H1 (cell line): ENCODE data around the gene ABCC6. TPM values are rescaled to one million over a fixed set of nuclear protein-coding genes. Genes with fewer than 3 reads are reported as not detected.

Experiments
- CTCF ChIA-PET: fragments of 300-600 bp; sonication (Branson Sonifier 250); formaldehyde crosslinking; loops from one replicate; lab custom pipeline; 2021; ENCODE audit not compliant: partially characterized antibody; lab: Charles Lee
- POLR2A ChIA-PET: fragments of 300-600 bp; sonication (Branson Sonifier 250); formaldehyde crosslinking; loops from one replicate; lab custom pipeline; 2021; ENCODE audit warnings: inconsistent platforms; ENCODE audit not compliant: partially characterized antibody; lab: Charles Lee
- DNase-seq, 2 experiments: peaks; one replicate each; pipeline versions ENCODE4 v3.0.0 to v3.0.0-alpha.2; 2010 to 2022; ENCODE audit warnings: low spot score in 2 of 2, low read depth in 1 of 2, mixed read lengths in 1 of 2
- FAIRE-seq: peaks from 2 replicates; lab custom pipeline; 2011; peaks lifted over from hg19 to GRCh38; lab: Jason Lieb, UNC
- H2AFZ ChIP-seq: 2 replicates; pipeline ENCODE4 v1.8.1; 2012; ENCODE audit warnings: low read length, inconsistent platforms
- H2AK5ac ChIP-seq: 2 replicates; pipeline ENCODE4 v1.6.1; 2013; ENCODE audit warnings: low read depth, low read length
- H2BK120ac ChIP-seq: replicated peaks from 2 replicates; pipeline ENCODE3; 2013; ENCODE audit warnings: low read depth, low read length, inconsistent platforms
- H2BK12ac ChIP-seq: 2 replicates; pipeline ENCODE4 v1.6.1; 2013; ENCODE audit warnings: low read depth, low read length
- H2BK15ac ChIP-seq: 2 replicates; pipeline ENCODE4 v1.6.1; 2013; ENCODE audit warnings: low read length
- H2BK20ac ChIP-seq: 2 replicates; pipeline ENCODE4 v1.6.1; 2013; ENCODE audit warnings: low read length
- H2BK5ac ChIP-seq: 2 replicates; pipeline ENCODE4 v1.6.1; 2013; ENCODE audit warnings: low read depth, low read length
- H3K14ac ChIP-seq: 2 replicates; pipeline ENCODE4 v1.6.1; 2013; ENCODE audit warnings: inconsistent platforms; ENCODE audit not compliant: insufficient read length
- H3K18ac ChIP-seq: 2 replicates; pipeline ENCODE4 v1.6.1; 2013; ENCODE audit warnings: low read length; ENCODE audit errors: extremely low read depth
- H3K23ac ChIP-seq: 2 replicates; pipeline ENCODE4 v1.6.1; 2013; ENCODE audit warnings: inconsistent platforms; ENCODE audit not compliant: insufficient read length
- H3K23me2 ChIP-seq: 2 replicates; pipeline ENCODE4 v1.6.1; 2013; ENCODE audit warnings: low read depth, low read length
- H3K27ac ChIP-seq: 2 replicates; pipeline ENCODE4 v1.6.1; 2011; ENCODE audit warnings: low read depth, low read length, inconsistent platforms
- H3K27me3 ChIP-seq, 4 experiments: replicated peaks in 1 of 4; 1 replicate in 1 of 4; 2 replicates in 3 of 4; pipeline versions ENCODE4 v1.6.1 to v1.8.1; 2011 to 2013; ENCODE audit warnings: low read length in 3 of 4, mild to moderate bottlenecking in 3 of 4, inconsistent platforms in 2 of 4, mixed read lengths in 2 of 4, moderate library complexity in 1 of 4; ENCODE audit not compliant: control insufficient read depth in 3 of 4, insufficient read depth in 3 of 4; ENCODE audit errors: extremely low read depth in 1 of 4
- H3K36me3 ChIP-seq, 4 experiments: 2 replicates each; pipeline versions ENCODE4 v1.6.1 to v1.8.1; 2011 to 2013; ENCODE audit warnings: mild to moderate bottlenecking in 4 of 4, low read length in 3 of 4, moderate library complexity in 2 of 4, control low read depth in 1 of 4, inconsistent platforms in 1 of 4; ENCODE audit not compliant: insufficient read depth in 4 of 4, control insufficient read depth in 2 of 4
- H3K4ac ChIP-seq: replicated peaks from 2 replicates; pipeline ENCODE3; 2013; ENCODE audit warnings: low read length, low read depth, mixed read lengths, inconsistent platforms; ENCODE audit not compliant: insufficient read length
- H3K4me1 ChIP-seq, 4 experiments: replicated peaks in 1 of 4; 1 replicate in 1 of 4; 2 replicates in 3 of 4; pipeline versions ENCODE4 v1.6.1 to v1.8.1; 2011 to 2013; ENCODE audit warnings: low read length in 3 of 4, inconsistent platforms in 2 of 4, mixed read lengths in 1 of 4; ENCODE audit not compliant: insufficient read depth in 4 of 4, control insufficient read depth in 3 of 4
- H3K4me2 ChIP-seq, 2 experiments: 2 replicates each; pipeline versions ENCODE4 v1.6.1 to v1.8.1; 2011 to 2013; ENCODE audit warnings: low read depth in 2 of 2, low read length in 2 of 2, control low read depth in 1 of 2, inconsistent platforms in 1 of 2, mild to moderate bottlenecking in 1 of 2; ENCODE audit not compliant: insufficient read depth in 1 of 2
- H3K4me3 ChIP-seq, 4 experiments: fragments of 200-600, 300-600 bp in 1 of 4; sonication (generic), shearing (Covaris generic), sonication (Bioruptor Twin) in 1 of 4; 2 replicates each; pipeline versions ENCODE4 v1.5.1 to v1.8.1; 2011 to 2016; ENCODE audit warnings: low read length in 4 of 4, low read depth in 3 of 4, control low read depth in 2 of 4, inconsistent platforms in 2 of 4, mild to moderate bottlenecking in 2 of 4, mixed read lengths in 1 of 4, moderate library complexity in 1 of 4; ENCODE audit not compliant: insufficient read depth in 2 of 4; ENCODE audit errors: extremely low read depth in 1 of 4
- H3K56ac ChIP-seq: replicated peaks from 2 replicates; pipeline ENCODE3; 2013; ENCODE audit warnings: low read depth, mild to moderate bottlenecking, mixed read lengths, low read length, inconsistent platforms; ENCODE audit not compliant: insufficient read length
- H3K79me1 ChIP-seq: 2 replicates; pipeline ENCODE4 v1.6.1; 2013; ENCODE audit warnings: low read depth, low read length, control low read depth
- H3K79me2 ChIP-seq, 2 experiments: 2 replicates each; pipeline versions ENCODE4 v1.6.1 to v1.8.1; 2012 to 2013; ENCODE audit warnings: low read length in 2 of 2, mild to moderate bottlenecking in 2 of 2, inconsistent platforms in 1 of 2; ENCODE audit not compliant: insufficient read depth in 2 of 2, control insufficient read depth in 1 of 2
- H3K9ac ChIP-seq, 4 experiments: replicated peaks in 1 of 4; 1 replicate in 1 of 4; 2 replicates in 3 of 4; pipeline versions ENCODE4 v1.6.1 to v1.8.1; 2011 to 2013; ENCODE audit warnings: low read depth in 3 of 4, low read length in 3 of 4, control low read depth in 2 of 4, mild to moderate bottlenecking in 2 of 4, moderate library complexity in 2 of 4, inconsistent platforms in 1 of 4; ENCODE audit errors: extremely low read depth in 1 of 4
- H3K9me3 ChIP-seq, 2 experiments: 2 replicates each; pipeline versions ENCODE4 v1.6.1 to v1.8.1; 2012 to 2013; ENCODE audit warnings: mild to moderate bottlenecking in 2 of 2, moderate library complexity in 2 of 2, control low read depth in 1 of 2, inconsistent platforms in 1 of 2, low read depth in 1 of 2, low read length in 1 of 2, mixed read lengths in 1 of 2; ENCODE audit not compliant: insufficient read depth in 2 of 2
- H4K20me1 ChIP-seq, 2 experiments: replicated peaks in 1 of 2; 2 replicates each; pipeline versions ENCODE3 to v1.8.1; 2011 to 2013; ENCODE audit warnings: inconsistent platforms in 2 of 2, low read length in 2 of 2, mild to moderate bottlenecking in 1 of 2; ENCODE audit not compliant: insufficient read depth in 2 of 2, control insufficient read depth in 1 of 2
- H4K5ac ChIP-seq: 2 replicates; pipeline ENCODE4 v1.6.1; 2013; ENCODE audit warnings: low read length, low read depth, mixed read lengths, inconsistent platforms; ENCODE audit not compliant: insufficient read length
- H4K8ac ChIP-seq: 2 replicates; pipeline ENCODE4 v1.8.0; 2013; ENCODE audit warnings: mild to moderate bottlenecking, moderate library complexity, low read length, inconsistent platforms; ENCODE audit not compliant: insufficient read depth; ENCODE audit errors: extremely low read depth
- H4K91ac ChIP-seq: replicated peaks from 2 replicates; pipeline ENCODE3; 2013; ENCODE audit warnings: low read length, mixed read lengths, inconsistent platforms; ENCODE audit not compliant: insufficient read length
- CHD2 ChIP-seq: IDR thresholded peaks from 2 replicates; pipeline ENCODE4 v1.6.1; 2012; ENCODE audit warnings: low read length, improper control_type of control experiment
- EGR1 ChIP-seq: IDR thresholded peaks from 2 replicates; pipeline ENCODE4 v1.6.1; 2011; ENCODE audit warnings: low read depth, low read length, borderline replicate concordance
- EZH2 ChIP-seq: fragments of 200-600 bp; sonication (generic); IDR thresholded peaks from 2 replicates; pipeline ENCODE4 v1.7.1; 2012; ENCODE audit warnings: low read depth, mild to moderate bottlenecking, moderate library complexity, low read length, inconsistent platforms; ENCODE audit not compliant: severe bottlenecking
- HDAC2 ChIP-seq, 2 experiments: fragments of 300-600 bp in 1 of 2; sonication (generic) in 1 of 2; IDR thresholded peaks; 2 replicates each; pipeline ENCODE4 v1.6.1; 2011 to 2012; ENCODE audit warnings: low read depth in 2 of 2, low read length in 2 of 2, mild to moderate bottlenecking in 2 of 2, moderate library complexity in 2 of 2, borderline replicate concordance in 1 of 2, inconsistent platforms in 1 of 2
- KDM5A ChIP-seq: fragments of 200-600 bp; IDR thresholded peaks from 2 replicates; pipeline ENCODE4 v1.7.1; 2012; ENCODE audit warnings: mild to moderate bottlenecking, low read length, inconsistent platforms, mixed read lengths
- MAX ChIP-seq: IDR thresholded peaks from 2 replicates; pipeline ENCODE4 v1.6.1; 2012; ENCODE audit warnings: inconsistent platforms
- POLR2A ChIP-seq, 2 experiments: IDR thresholded peaks; 1 replicate in 1 of 2; 2 replicates in 1 of 2; pipeline ENCODE4 v1.6.1; 2011; ENCODE audit warnings: low read depth in 2 of 2, low read length in 2 of 2, mild to moderate bottlenecking in 2 of 2; ENCODE audit errors: control extremely low read depth in 1 of 2
- RAD21 ChIP-seq, 2 experiments: IDR thresholded peaks in 1 of 2; conservative IDR thresholded peaks in 1 of 2; 2 replicates each; pipeline ENCODE4 v1.6.1; 2011; ENCODE audit warnings: low read depth in 2 of 2, low read length in 2 of 2, improper control_type of control experiment in 1 of 2, inconsistent platforms in 1 of 2, mild to moderate bottlenecking in 1 of 2, moderate library complexity in 1 of 2
- RNF2 ChIP-seq: fragments of 200-900, 300-1000 bp; sonication (generic); IDR thresholded peaks from 2 replicates; pipeline ENCODE4 v1.7.1; 2016; ENCODE audit warnings: borderline replicate concordance, low read depth, mild to moderate bottlenecking, antibody characterized with exemption, low read length; ENCODE audit not compliant: poor library complexity, severe bottlenecking; ENCODE audit errors: missing control alignments
- SP1 ChIP-seq: IDR thresholded peaks from 2 replicates; pipeline ENCODE4 v1.6.1; 2011; ENCODE audit warnings: low read depth, low read length
- SUZ12 ChIP-seq: fragments of 200-600 bp; sonication (generic); IDR thresholded peaks from 2 replicates; pipeline ENCODE4 v1.6.1; 2012; ENCODE audit warnings: mild to moderate bottlenecking, inconsistent platforms, low read length, moderate library complexity, mixed read lengths
- WGBS, 2 experiments: shearing (Covaris generic) in 1 of 2; methylation state at CpG; one replicate each; pipeline versions ENCODE4 v1.1.6 to v1.1.7; 2013 to 2015; ENCODE audit warnings: low lambda C conversion rate in 2 of 2, mixed read lengths in 2 of 2, inconsistent platforms in 1 of 2, low coverage in 1 of 2, missing lambda C conversion rate in 1 of 2; ENCODE audit not compliant: insufficient replicate concordance in 2 of 2, insufficient coverage in 1 of 2, insufficient read length in 1 of 2; ENCODE audit errors: extremely low coverage in 1 of 2, missing lambda C conversion rate in 1 of 2; 5-methylcytosine and 5-hydroxymethylcytosine counted together
- polyA plus RNA-seq, 7 experiments: library from polyadenylated mRNA; depleted of rRNA in 3 of 7; stranded (reverse) in 5 of 7; unstranded in 2 of 7; fragments of >200 nt in 5 of 7; fragments of 200-250 nt in 2 of 7; gene quantifications; 1 replicate in 5 of 7; 2 replicates in 1 of 7; 4 replicates in 1 of 7; pipeline versions ENCODE4 v1.2.1 to v1.2.3, GENCODE V29; 2011 to 2013; ENCODE audit warnings: missing spikeins in 2 of 7, mixed read lengths in 2 of 7
- total RNA-seq: library from RNA; stranded (reverse); fragmentation: NEBNext Ultra II Directional; extraction: Animal tissue kit (Norgen Biotek cat#: 25700); gene quantifications from 2 replicates; pipeline ENCODE4 v1.2.1, GENCODE V29; 2021

Gene ABCC6
- total and polyA plus RNA-seq, 2 of the 8 experiments (the other 6 are each of a cell fraction or from before 2014, with no cell fraction given) = 1.6 to 1.8 TPM

GRCh38 chr16:16110111-16110490 is 113.2 kb downstream of the ABCC6 start:
- Histone ChIP-seq H3K23ac (no peak overlapping the region), H4K5ac (no peak overlapping the region)
- TF ChIP-seq EGR1 = no peak
- no peak for TF ChIP-seq SP1
- no peak for TF ChIP-seq CHD2
- TF ChIP-seq SUZ12 = no peak
- TF ChIP-seq HDAC2 (IDR thresholded peaks at IDR 0.05; ENCODE audit: borderline replicate concordance in 1 of 2, low read depth in 2 of 2, low read length in 2 of 2) = no peak
- TF ChIP-seq RNF2 = no peak
- no peak for TF ChIP-seq RAD21 (IDR thresholded peaks at IDR 0.05 in 1 of 2, conservative IDR thresholded peaks at IDR 0.05 in 1 of 2; ENCODE audit: low read depth in 2 of 2, low read length in 2 of 2)
- TF ChIP-seq POLR2A (IDR thresholded peaks at IDR 0.05; ENCODE audit: control extremely low read depth in 1 of 2, low read depth in 2 of 2, low read length in 2 of 2) = no peak
- TF ChIP-seq KDM5A = no peak
- no peak for TF ChIP-seq MAX
- no peak for TF ChIP-seq EZH2

More at GRCh38 chr16:16110111-16110490, 113.2 kb downstream of the ABCC6 start:
- Histone ChIP-seq H2BK15ac (no peak overlapping the region), H4K91ac (no peak overlapping the region), H2AK5ac (no peak overlapping the region), H3K4ac (no peak overlapping the region), H3K27me3 (no peaks in the 10 kb centered on the region), H3K79me1 (no peaks in the 10 kb centered on the region), H2AFZ (no peak overlapping the region), H2BK20ac (no peak overlapping the region), H2BK12ac (no peak overlapping the region), H4K8ac (no peak overlapping the region), H3K36me3 (peaks cover 10 to 54% (median 40%) of the 10 kb centered on the region in 4 experiments; a peak in 7 of 8 replicates), H3K18ac (no peak overlapping the region), H3K14ac (no peak overlapping the region), H3K4me3 (no peak overlapping the region), H2BK5ac (no peak overlapping the region), H3K27ac (no peak overlapping the region), H3K56ac (no peak overlapping the region), H4K20me1 (peaks cover 6 to 7% of the 10 kb centered on the region in 2 experiments), H3K23me2 (no peaks in the 10 kb centered on the region), H3K9ac (no peak overlapping the region), H3K79me2 (no peaks in the 10 kb centered on the region), H3K4me2 (no peak overlapping the region), H2BK120ac (no peak overlapping the region), H3K9me3 (no peaks in the 10 kb centered on the region), H3K4me1 (no peaks in the 10 kb centered on the region; a peak in 1 of 7 replicates)
- no peak for FAIRE-seq
- no peak for DNase-seq
- WGBS, 2 experiments = 98% methylated on average over 9 of the region's 9 CpGs; no CpG with 5 or more reads in 1 of the 2 experiments
- ChIA-PET POLR2A (no interaction called here), CTCF (interaction anchor here (0.9 to 1.6 kb wide), 4 partner anchors 10 to 64 kb away, joined by 3 to 7 read pairs (median 3); no protein-coding TSS in a partner anchor)
